Measurements from ENCODE around the gene WLS.

Gene WLS

GRCh38 chr1:68128820-68129219 lies 103.5 kb downstream of the WLS start:
- DNase-seq = no peak

DNA sequence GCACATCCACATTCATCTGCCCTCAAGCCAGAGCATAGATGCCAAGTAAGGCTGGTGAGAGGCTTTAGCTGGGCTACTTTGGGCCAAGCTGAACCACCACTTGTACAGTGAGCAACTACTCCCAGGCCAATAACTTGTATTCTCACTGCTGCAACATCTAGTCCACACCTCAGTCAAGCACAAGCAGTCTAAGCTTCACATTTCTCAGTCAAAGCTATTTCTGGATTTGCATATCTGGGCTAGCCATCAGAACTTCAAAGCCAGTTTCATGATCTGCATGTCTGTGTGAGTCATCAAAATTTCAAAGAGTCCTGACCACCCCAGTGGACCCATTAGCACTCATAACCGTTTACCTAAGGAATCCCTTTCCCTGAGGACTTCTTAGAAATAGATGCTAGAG lies 104.2 kb downstream of the WLS start:
- no peak for DNase-seq

- DNase-seq = no peak
Observed at GRCh38 chr1:68121536-68121935, 110.8 kb downstream of the WLS start.

DNA sequence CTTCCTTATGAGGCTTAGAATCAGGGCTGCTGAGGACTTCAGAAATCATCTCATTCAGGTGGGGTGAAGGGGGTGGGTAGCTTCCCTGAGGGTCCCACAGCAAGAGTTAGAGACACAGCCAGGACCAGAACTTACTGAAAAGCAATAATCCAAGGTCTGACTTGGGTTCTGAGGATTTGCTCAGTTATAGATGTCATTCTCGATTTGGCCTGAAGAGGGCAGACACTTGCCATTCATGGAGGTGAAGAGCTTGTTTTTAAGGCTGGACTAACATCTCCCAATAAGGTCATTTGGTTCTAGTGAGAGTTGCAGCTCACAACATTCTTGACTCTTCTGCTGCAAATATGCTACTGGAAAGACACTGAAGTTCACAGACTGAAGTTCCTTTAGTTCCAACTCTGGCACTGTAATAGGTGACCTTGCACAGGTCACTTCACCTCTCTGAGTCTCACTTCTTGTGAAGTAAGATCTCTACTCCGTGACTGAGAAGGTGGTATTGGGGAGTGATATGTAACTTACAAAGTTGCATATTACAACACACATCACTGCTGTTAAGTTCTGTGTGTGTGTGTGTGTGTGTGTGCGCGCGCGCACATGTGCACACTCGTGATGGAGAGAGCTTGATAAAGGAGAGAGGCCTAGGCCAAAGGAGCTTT lies 112.1 kb downstream of the WLS start:
- peak; percentile 81 for DNase-seq

GRCh38 chr1:68119445-68119844 lies 112.9 kb downstream of the WLS start:
- no peak for DNase-seq

GRCh38 chr1:68117416-68117815 lies 114.9 kb downstream of the WLS start:
- no peak for DNase-seq

DNA sequence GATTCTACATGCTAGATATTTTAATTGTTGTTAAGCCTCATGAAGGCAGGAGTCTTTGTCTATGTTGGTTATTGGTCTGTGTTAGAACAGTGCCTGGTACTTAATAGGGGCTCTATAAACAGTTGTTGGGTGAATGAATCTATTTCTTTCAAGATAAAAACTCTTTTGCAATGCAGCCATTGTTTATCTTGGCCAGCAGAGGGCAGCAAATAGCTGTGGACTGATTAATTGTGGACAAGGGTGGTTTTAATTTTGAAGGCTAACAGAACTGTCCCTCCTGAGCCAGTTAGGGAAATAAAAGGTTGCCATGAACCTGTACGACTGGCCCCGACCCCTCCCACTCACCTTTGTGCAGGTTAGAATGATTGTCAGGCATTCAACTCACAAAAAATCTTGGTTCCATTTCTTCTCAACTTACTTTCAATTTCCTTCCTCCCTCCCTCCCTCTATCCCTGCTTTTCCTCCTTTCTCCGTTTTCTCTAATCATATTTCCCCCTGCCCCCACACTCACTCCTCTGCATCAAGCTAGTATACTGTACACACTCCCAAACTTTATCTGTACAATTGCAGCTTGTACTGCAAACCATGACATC lies 115.6 kb downstream of the WLS start:
- DNase-seq = peak; percentile 75

- no peak for DNase-seq
Observed at GRCh38 chr1:68115308-68115707, 117.0 kb downstream of the WLS start.

GRCh38 chr1:68113966-68114365 lies 118.4 kb downstream of the WLS start:
- no peak for DNase-seq

DNA sequence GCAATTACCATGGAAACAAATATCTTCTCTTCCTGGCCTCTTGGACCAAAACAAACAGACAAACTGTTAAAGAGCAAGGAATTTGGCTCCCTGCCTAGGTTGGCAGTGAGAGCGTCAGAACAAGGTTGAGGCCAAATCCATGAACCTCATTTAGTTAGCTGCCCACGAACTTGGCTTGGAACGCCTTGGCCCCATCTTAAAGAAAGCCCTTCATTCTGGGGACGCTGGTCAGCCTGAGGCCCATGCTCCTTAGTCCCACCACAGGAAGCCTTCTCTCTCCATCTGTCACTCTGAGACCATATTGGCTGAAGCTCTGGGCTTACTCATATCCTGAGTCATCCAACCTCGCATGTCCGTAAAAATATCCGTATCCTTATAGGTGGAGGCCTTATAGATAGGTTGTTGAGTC lies 119.5 kb downstream of the WLS start:
- DNase-seq = no peak

DNA sequence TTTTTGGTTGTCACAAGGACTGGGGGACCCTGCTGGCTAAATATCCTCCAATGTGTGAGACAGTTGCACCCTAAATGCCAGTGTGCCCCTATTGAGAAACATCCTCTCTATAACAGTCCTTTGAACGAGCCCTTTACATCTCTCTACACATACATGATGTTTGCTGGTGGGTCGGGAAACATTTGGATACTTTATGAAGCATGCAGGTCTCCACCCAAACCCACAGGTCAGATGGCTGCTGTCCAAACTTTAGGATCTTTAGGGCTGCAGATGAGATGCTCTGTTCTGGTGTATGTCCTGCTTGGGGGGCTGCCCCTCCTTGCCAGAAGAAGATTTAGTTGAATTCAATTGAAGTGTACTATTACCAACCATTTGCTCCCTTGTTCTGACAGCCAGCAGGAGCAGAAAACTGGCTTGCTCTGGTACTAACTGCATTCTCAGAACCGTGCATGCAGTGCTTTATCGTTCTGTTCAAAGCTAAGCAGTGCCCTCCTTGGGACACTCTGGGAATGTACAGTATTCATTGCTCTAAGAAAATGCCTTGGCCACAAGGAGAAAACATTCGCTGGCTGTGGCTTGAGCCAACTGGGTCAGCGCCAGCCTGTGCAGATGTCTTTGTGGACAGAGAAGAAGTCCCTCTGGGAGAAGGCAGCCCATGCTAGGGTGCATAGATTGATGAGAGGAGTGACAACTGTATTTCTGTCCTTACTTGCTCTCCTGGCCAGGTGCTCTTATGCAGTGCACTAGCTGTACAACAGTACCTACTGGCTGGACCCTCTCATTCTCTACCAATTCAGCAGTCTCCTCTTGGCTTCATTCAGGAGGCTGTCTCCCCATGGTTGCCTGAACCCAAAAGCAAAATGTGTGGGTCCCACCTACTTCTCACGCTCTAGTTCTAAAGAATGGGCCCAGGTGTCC lies 120.5 kb downstream of the WLS start:
- DNase-seq = peak; percentile 78

DNA sequence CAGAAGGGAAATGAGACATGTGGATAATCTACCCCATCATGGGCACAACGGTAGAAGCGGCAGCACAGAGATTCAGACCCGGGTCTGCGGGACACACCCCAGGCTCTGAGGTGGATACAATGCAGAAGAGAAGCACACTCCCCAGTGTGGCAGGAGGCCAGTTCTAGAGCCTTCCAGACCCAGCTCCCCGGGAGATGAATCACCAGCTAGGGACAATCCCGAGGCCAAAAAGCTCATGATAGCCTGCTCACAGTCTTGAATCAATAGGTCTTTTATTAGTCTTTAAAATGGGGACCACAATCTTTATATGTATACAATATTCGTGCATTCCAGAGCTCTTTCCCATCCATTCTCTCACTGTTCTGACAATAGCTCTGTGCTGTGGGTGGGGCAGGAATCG lies 124.6 kb downstream of the WLS start:
- DNase-seq = no peak

- no peak for DNase-seq
Observed at GRCh38 chr1:68103884-68104554, 128.3 kb downstream of the WLS start.

DNA sequence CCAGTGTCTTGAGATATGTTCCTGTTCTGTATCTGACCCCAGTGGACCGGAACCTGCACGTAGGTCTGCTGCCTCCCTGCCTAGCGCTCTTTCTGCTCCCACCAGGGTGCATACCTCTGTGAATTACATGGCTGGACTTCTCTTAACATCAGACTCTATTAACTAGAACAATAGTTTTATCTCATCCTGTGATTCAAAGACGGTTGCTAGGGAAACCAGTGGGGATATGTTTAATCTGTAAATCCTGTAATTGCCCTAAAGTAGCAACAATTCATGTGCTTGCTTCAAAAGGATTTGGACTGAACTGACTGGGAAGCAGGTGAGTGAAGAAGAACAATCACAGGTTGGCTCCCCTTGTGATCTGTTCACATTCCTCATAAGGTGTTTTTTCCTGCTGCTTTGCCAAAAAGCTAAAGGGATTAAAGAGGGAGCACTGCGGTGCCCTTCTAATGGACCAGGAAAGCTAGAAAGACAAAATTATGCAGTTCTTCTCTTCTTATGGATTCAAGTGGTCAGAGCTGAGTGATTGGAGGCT lies 129.2 kb downstream of the WLS start:
- DNase-seq = peak; percentile 76

GRCh38 chr1:68101829-68102228 lies 130.5 kb downstream of the WLS start:
- no peak for DNase-seq

- DNase-seq = no peak
Observed at GRCh38 chr1:68100571-68100970, 131.8 kb downstream of the WLS start.

GRCh38 chr1:68093737-68094136 lies 138.6 kb downstream of the WLS start:
- DNase-seq = no peak

GRCh38 chr1:68087184-68087583 lies 145.1 kb downstream of the WLS start:
- no peak for DNase-seq

- no peak for DNase-seq
Observed at GRCh38 chr1:68085752-68086151, 146.6 kb downstream of the WLS start.

- DNase-seq = no peak
Observed at GRCh38 chr1:68083686-68084085, 148.6 kb downstream of the WLS start.

- no peak for DNase-seq
Observed at GRCh38 chr1:68081775-68082283, 150.5 kb downstream of the WLS start.

DNA sequence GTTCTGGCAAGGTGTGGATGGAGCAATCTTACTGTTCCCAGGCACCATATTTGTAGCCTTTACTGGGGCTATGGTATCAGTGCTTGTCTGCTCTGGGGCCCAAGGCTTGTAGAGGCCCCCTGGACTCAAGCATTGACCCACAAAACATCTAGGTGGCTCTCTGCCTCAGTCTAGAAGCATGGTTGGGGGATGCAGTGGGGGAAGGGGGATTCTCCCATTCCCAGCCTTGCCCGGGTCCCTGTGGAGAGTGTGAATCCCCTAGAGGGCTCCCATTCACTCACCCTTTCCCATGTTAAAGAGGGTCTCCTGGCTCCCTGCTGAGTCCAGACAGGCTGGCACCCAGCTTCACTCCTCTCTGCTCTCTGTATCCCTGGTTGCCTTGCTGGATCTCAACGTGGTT lies 153.7 kb downstream of the WLS start:
- DNase-seq = no peak

Measured in NCI-H82 (cell line).